Measurements from ENCODE around the gene SHOC1. TPM values are rescaled to one million over a fixed set of nuclear protein-coding genes. Genes with fewer than 3 reads are reported as not detected.

Gene SHOC1
- total RNA-seq, 3 donors from 2014 or later: 0.33 TPM; not detected in 2

DNA sequence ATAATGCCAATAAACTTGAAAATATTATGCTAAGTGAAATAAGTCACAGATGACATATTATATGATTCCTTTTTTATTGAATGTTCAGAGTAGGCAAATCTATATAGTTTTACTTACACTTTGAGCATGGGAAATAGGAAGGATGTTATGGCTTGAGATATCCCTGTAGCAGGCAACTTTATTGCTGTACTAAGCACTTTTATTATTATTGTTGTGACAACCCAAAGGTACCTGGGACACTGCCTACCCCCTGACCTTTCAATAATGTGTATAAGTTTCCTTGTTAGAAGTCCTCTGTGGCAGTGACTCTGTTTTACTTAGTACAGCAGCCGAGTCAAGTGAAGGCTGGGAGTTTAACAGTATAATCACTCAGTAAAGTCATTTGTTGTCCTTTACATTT lies 39.9 kb downstream of the SHOC1 start:
- H3K9me3 ChIP-seq: peaks cover 4 to 15% of the 10 kb centered on the region in 2 donors
- no peaks in the 10 kb centered on the region for H3K36me3 ChIP-seq
- no peaks in the 10 kb centered on the region for H3K4me1 ChIP-seq
- H3K27me3 ChIP-seq: no peaks in the 10 kb centered on the region
- no peak overlapping the region for H3K4me3 ChIP-seq
- no peak overlapping the region for H3K27ac ChIP-seq
- intact Hi-C loops (cut with DNase I; ENCODE audit: low total_unique reads): loop anchor here (5.0 kb wide), 1 partner anchor 623 kb away; no protein-coding TSS in a partner anchor
- TF ChIP-seq CTCF (IDR thresholded peaks at IDR 0.05): no peak
- no peak for TF ChIP-seq POLR2AphosphoS5 (IDR thresholded peaks at IDR 0.05)
- no peak for TF ChIP-seq POLR2A (IDR thresholded peaks at IDR 0.05)
- no peak for DNase-seq (ENCODE audit: low spot score in 2 of 2)

DNA sequence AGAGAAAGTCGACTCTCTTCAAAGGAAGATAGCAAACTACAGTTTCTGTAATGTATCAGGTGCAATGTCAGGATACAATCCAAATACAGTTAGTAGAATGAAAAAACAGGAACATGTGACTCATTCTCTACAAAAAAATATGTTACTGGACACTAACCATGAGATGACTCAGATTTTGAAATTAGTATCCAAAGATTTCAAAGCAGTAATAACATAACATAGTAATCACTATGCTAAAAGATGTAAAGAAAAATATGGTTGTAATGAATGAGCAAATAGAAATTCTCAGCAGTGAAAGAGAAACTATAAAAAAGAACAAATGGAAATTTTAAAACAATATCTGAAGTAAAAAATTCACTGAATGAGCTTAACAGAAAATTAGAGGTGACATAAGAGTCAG lies 42.3 kb downstream of the SHOC1 start:
- Histone ChIP-seq H3K4me1 (no peaks in the 10 kb centered on the region), H3K36me3 (no peaks in the 10 kb centered on the region), H3K9me3 (peaks cover 4 to 15% of the 10 kb centered on the region in 2 donors), H3K4me3 (no peak overlapping the region), H3K27me3 (no peaks in the 10 kb centered on the region), H3K27ac (no peak overlapping the region)
- TF ChIP-seq CTCF (IDR thresholded peaks at IDR 0.05) (no peak), POLR2A (IDR thresholded peaks at IDR 0.05) (no peak), POLR2AphosphoS5 (IDR thresholded peaks at IDR 0.05) (no peak)
- no peak for DNase-seq (ENCODE audit: low spot score in 2 of 2)
- intact Hi-C loops (cut with DNase I; ENCODE audit: low total_unique reads): no loop called here

Other genes starting within 250 kb of the SHOC1 start
- 10 to 100 TPM; 30.0 to 87.1 (median 68.2) TPM for gene PTGR1, start 195.3 kb downstream of the SHOC1 start, total RNA-seq
- gene DNAJC25, start 163.6 kb downstream of the SHOC1 start, total RNA-seq: 10 to 100 TPM; 10.5 to 13.0 (median 11.7) TPM
- 10 to 100 TPM; 53.4 to 95.7 (median 91.4) TPM for gene GNG10, start 133.3 kb downstream of the SHOC1 start, total RNA-seq
- gene UGCG, start 101.9 kb upstream of the SHOC1 start, total RNA-seq: 10 to 100 TPM; 22.4 to 57.1 (median 55.1) TPM

Measured in breast epithelium (tissue), 4 donors.